GM21717 (cell line): ENCODE results near the gene ZFAND6.
"Not testable (repeated sequence)": the region's sequence is repeated elsewhere in the genome, so short reads cannot be mapped to it uniquely, and the experiment has no call there.

ENCODE experiments used
- ATAC-seq: cut with Tn5 transposase; IDR thresholded peaks from one replicate; pipeline ENCODE4 v1.9.1; 2021; ENCODE audit warnings: mild to moderate bottlenecking, moderate library complexity; ENCODE audit not compliant: unreplicated experiment

ZFAND6 gene

GRCh38 chr15:80095969-80096368, 36.5 kb downstream of the ZFAND6 start:
- ATAC-seq: no peak

- ATAC-seq: no peak
Measured at GRCh38 chr15:80098341-80098740, 38.9 kb downstream of the ZFAND6 start.

- peak; percentile 49 for ATAC-seq
Measured at GRCh38 chr15:80099241-80099640, 39.8 kb downstream of the ZFAND6 start.

DNA sequence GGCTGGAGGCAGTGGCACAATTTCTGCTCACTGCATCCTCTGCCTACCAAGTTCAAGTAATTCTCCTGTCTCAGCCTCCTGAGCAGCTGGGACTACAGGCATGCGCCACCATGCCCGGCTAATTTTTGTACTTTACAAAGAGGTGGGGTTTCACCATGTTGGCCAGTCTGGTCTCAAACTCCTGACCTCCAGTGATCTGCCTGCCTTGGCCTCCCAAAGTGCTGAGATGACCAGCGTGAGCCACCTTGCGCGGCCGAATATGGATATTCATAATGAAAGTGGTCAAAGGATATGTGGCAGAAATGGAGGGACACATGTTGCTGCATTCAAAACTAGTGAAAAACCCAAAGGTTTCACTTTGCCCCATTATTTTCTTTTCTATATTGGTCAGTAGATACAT, 40.2 kb downstream of the ZFAND6 start:
- peak; percentile 77 for ATAC-seq

GRCh38 chr15:80100247-80100646, 40.8 kb downstream of the ZFAND6 start:
- ATAC-seq: no peak

DNA sequence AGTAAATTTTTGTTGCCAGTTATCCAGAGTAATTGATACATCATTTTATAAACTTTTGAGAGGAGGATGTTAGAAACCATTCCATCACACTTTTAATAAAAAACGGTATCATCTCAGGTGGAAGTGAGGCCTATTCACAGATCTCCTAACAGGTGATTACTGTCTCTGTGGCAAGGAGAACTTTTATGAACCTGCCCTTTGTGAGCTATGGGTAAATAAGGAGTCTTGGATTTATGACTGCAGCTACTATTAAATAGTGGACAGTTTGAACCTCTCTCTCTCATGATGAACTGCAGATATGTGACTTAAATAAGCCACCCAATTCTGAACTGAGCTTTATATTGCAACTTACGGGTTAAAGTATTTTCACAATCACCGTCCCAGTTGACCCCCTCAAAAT, 45.7 kb downstream of the ZFAND6 start:
- ATAC-seq: no peak

- ATAC-seq: no peak
Measured at GRCh38 chr15:80105595-80105994, 46.1 kb downstream of the ZFAND6 start.

- no peak for ATAC-seq
Measured at GRCh38 chr15:80106051-80106450, 46.6 kb downstream of the ZFAND6 start.

- no peak for ATAC-seq
Measured at GRCh38 chr15:80107204-80107603, 47.7 kb downstream of the ZFAND6 start.

DNA sequence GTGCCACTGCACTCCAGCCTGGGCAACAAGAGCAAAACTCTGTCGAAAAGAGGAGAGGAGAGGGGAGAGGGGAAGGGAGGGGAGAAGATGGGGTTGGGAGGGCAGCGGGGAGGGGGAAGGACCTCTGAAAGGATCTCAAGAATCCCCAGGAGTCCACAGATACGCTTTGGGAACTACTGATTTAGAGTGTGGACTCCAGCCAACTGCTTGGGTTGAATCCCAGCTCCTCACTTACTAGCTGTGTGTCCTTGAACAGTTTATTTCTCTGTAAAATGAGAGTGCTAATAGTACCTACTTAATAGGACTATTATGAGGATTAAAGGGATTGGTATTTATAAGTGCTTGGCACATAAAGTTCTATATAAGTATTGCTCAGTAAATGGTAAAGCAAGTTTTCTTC, 48.3 kb downstream of the ZFAND6 start:
- ATAC-seq: no peak

DNA sequence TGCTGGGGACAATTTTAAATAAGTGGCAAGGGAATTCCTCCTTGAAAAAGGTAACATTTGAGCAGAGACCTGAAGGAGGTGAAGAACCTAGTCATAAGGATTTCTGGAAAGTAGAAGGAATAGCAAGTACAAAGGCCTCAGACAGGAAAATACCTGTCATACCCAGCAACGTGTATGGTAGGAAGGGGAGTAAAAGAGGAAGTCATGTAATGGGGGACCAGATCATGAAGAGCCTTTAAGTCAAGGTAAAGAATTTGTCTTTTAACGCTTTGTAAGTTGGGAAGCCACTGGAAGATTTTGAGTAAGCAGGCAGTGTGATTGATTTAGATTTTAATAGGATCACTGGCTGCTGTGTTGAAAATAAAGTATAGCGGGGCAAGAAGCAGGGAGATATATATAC, 49.9 kb downstream of the ZFAND6 start:
- no peak for ATAC-seq

- no peak for ATAC-seq
Measured at GRCh38 chr15:80110920-80111319, 51.4 kb downstream of the ZFAND6 start.

- ATAC-seq: no peak
Measured at GRCh38 chr15:80114114-80114513, 54.6 kb downstream of the ZFAND6 start.

GRCh38 chr15:80115021-80115420, 55.5 kb downstream of the ZFAND6 start:
- no peak for ATAC-seq

DNA sequence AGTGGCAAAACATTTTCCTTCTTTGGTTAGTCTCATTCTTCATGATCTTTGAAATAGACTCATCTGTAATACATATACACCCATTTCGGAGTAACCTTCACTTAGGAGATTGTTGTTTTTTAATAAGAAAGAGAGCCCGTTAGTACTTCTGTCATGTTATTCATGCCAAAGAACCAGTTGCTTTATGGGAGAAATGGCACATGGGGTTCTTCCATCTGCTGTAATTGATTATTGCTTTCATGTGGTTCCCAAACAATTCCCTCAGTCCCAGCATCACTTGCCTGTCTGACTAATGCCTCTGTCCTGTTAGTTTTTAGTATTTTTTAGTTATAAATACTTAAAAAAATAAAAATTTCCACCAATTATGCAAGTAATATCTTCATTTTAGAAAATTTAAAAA, 59.5 kb downstream of the ZFAND6 start:
- no peak for ATAC-seq

DNA sequence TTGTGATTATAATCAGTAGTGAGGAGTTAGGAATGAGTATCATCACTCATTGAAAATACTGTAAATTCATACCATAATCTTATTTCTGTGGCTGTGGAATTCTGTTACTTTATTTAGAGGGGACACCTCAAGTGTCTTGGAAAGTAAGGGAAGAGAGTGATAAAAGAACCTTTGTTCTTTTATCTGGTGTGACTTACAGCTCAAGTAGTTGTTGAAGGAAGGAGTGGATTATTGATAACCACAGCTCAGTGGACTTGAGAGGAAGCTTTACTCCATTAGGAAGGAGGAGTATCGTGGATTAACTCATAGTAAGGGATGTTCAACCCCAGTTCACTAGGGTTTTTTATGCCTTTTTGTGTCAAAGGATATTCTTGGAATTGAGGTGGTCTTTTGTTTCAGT, 61.2 kb downstream of the ZFAND6 start:
- no peak for ATAC-seq

- no peak for ATAC-seq
Measured at GRCh38 chr15:80121546-80121945, 62.1 kb downstream of the ZFAND6 start.

DNA sequence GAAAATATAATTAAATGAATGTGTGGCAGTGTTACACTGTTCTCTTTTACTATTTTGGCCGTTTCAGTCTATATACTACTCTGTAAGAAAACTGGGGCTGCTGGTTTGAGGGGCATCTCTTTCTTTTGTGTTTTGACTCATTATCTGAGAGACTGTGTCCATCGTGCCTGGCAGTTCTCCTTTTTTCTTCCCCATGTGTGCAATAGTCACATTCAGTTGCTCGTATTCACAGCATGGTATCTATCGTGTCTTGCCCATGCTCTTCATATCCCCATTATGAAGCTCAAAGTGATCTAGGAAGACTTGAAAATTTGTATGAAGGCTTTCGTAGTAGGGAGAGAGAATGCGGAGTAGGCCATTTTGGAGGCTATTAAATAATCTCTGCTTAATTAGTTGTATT, 63.6 kb downstream of the ZFAND6 start:
- no peak for ATAC-seq

- not testable (repeated sequence) for ATAC-seq
Measured at GRCh38 chr15:80127253-80127652, 67.8 kb downstream of the ZFAND6 start.

GRCh38 chr15:80127911-80128310, 68.4 kb downstream of the ZFAND6 start:
- no peak for ATAC-seq

DNA sequence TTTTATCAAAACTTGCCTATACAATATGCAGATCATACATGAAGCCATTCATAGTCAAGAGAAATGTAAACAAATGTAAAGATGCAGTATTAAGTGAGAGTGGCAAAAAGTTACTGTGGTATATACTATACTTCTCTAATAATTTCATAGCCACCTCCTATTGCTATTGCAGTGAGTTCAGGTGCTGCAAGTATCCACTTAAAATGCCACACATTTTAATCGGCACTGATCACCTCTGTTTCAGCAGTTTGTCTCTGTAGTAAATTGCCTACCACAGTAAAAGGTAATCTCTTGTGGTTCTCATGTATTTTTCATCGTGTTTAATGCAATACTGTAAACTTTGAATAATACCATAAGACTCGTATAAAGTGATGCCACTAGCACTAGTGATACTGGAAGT, 72.9 kb downstream of the ZFAND6 start:
- ATAC-seq: no peak

DNA sequence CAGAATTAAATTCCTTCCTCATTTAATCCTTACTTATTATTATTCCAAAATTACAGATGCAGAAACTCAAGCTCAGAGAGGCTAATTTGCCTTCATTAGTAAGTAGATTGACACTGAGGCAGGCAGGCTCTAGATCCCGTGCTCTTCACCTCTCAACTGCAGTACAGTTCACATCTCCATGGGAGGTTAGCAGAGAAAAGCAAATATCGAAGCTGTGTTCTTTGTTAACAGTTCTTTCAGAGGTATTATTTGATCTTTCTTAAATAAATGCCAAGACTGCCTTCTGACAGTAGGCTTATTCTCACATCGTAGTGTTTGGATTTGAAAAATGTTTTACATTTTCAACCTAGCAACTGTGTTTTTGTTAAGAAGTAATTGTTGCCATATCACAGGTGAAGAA, 77.4 kb downstream of the ZFAND6 start:
- ATAC-seq: no peak

- ATAC-seq: no peak
Measured at GRCh38 chr15:80138961-80139360, 79.5 kb downstream of the ZFAND6 start.

GRCh38 chr15:80140909-80141308, 81.4 kb downstream of the ZFAND6 start:
- no peak for ATAC-seq
